ENCODE results near the gene PNCK. TPM values are rescaled to one million over a fixed set of nuclear protein-coding genes. Genes with fewer than 3 reads are reported as not detected.
A peak's percentile ranks its signal among the peaks of the same experiment; 100 is the strongest.

PNCK gene
- polyA plus RNA-seq, 3 donors, result not detected

- Mint-ChIP-seq H3K4me1 (peaks cover 12% of the 10 kb centered on the region), H3K27me3 (ENCODE audit: low read depth in 3 of 3) (peaks cover 33 to 78% (median 49%) of the 10 kb centered on the region in 3 donors), H3K27ac (no peak overlapping the region), H3K36me3 (peaks cover 2 to 3% of the 10 kb centered on the region in 2 donors), H3K4me3 (no peak overlapping the region), H3K9me3 (peaks cover 0 to 16% (median 9%) of the 10 kb centered on the region in 7 donors)
- H3K9me3 ChIP-seq (replicated peaks in 1 of 2; ENCODE audit: control insufficient read depth in 1 of 2, insufficient read depth in 1 of 2, low read length in 2 of 2), result peaks cover 3 to 10% of the 10 kb centered on the region in 2 donors
- no peak for TF ChIP-seq CTCF (IDR thresholded peaks at IDR 0.05)
- H4K20me1 ChIP-seq (ENCODE audit: insufficient read depth, low read length), result no peaks in the 10 kb centered on the region
- H2AFZ ChIP-seq (ENCODE audit: insufficient read depth, low read depth, low read length, poor library complexity, severe bottlenecking), result no peak overlapping the region
- no peaks in the 10 kb centered on the region for H3K79me2 ChIP-seq (ENCODE audit: insufficient read depth, low read length)
- no peak overlapping the region for H3K4me3 ChIP-seq (replicated peaks in 1 of 3; ENCODE audit: low read depth in 2 of 3, low read length in 3 of 3)
- H3K27me3 ChIP-seq (ENCODE audit: control insufficient read depth in 2 of 2, insufficient read depth in 2 of 2, low read length in 2 of 2), result peaks cover 4 to 51% of the 10 kb centered on the region in 2 donors
- no peaks in the 10 kb centered on the region for H3K36me3 ChIP-seq (replicated peaks in 1 of 2; ENCODE audit: control insufficient read depth in 1 of 2, insufficient read depth in 2 of 2, low read length in 2 of 2)
- H3K4me2 ChIP-seq (replicated peaks; ENCODE audit: extremely low read depth, low read length, poor library complexity, severe bottlenecking), result no peak overlapping the region
- intact Hi-C loops (cut with micrococcal nuclease), result no loop called here
- no peak overlapping the region for H3K9ac ChIP-seq (ENCODE audit: insufficient read depth, low read length, poor library complexity, severe bottlenecking)
- WGBS (ENCODE audit: insufficient coverage), result under 1% methylated on average over 64 of the region's 69 CpGs
- H3K4me1 ChIP-seq (ENCODE audit: control insufficient read depth in 1 of 2, insufficient read depth in 2 of 2, low read length in 2 of 2), result no peaks in the 10 kb centered on the region
- DNase-seq, result no peak
- H3K27ac ChIP-seq (ENCODE audit: low read depth in 1 of 2, low read length in 2 of 2), result no peak overlapping the region
Measured at GRCh38 chrX:153688071-153688470, 14.5 kb upstream of the PNCK start.

- Histone ChIP-seq H3K36me3 (replicated peaks in 1 of 2; ENCODE audit: control insufficient read depth in 1 of 2, insufficient read depth in 2 of 2, low read length in 2 of 2) (no peaks in the 10 kb centered on the region), H2AFZ (ENCODE audit: insufficient read depth, low read depth, low read length, poor library complexity, severe bottlenecking) (no peak within 1 kb of the TSS), H3K9ac (ENCODE audit: insufficient read depth, low read length, poor library complexity, severe bottlenecking) (no peak within 1 kb of the TSS), H3K4me2 (replicated peaks; ENCODE audit: extremely low read depth, low read length, poor library complexity, severe bottlenecking) (peak within 1 kb of the TSS; percentile 41), H3K27ac (ENCODE audit: low read depth in 1 of 2, low read length in 2 of 2) (no peak within 1 kb of the TSS), H4K20me1 (ENCODE audit: insufficient read depth, low read length) (no peaks in the 10 kb centered on the region), H3K27me3 (ENCODE audit: control insufficient read depth in 2 of 2, insufficient read depth in 2 of 2, low read length in 2 of 2) (peaks cover 4 to 51% of the 10 kb centered on the region in 2 donors), H3K79me2 (ENCODE audit: insufficient read depth, low read length) (no peaks in the 10 kb centered on the region), H3K4me1 (ENCODE audit: control insufficient read depth in 1 of 2, insufficient read depth in 2 of 2, low read length in 2 of 2) (no peaks in the 10 kb centered on the region), H3K9me3 (replicated peaks in 1 of 2; ENCODE audit: control insufficient read depth in 1 of 2, insufficient read depth in 1 of 2, low read length in 2 of 2) (peaks cover 3 to 10% of the 10 kb centered on the region in 2 donors), H3K4me3 (replicated peaks in 1 of 3; ENCODE audit: low read depth in 2 of 3, low read length in 3 of 3) (peak within 1 kb of the TSS in 2 of 3 experiments; percentile 9 to 40)
- peak; percentile 18 to 46 (median 20) for DNase-seq
- H3K4me3 Mint-ChIP-seq, result peak within 1 kb of the TSS; percentile 72
- TF ChIP-seq CTCF (IDR thresholded peaks at IDR 0.05), result peak; percentile 17
- peaks cover 2 to 3% of the 10 kb centered on the region in 2 donors for H3K36me3 Mint-ChIP-seq
- intact Hi-C loops (cut with micrococcal nuclease), result no loop called here
- WGBS (ENCODE audit: insufficient coverage), result 0% methylated on average over 18 of the region's 66 CpGs
- peak within 1 kb of the TSS in 1 of 7 donors; percentile 70 for H3K27ac Mint-ChIP-seq
- peaks cover 0 to 17% (median 9%) of the 10 kb centered on the region in 7 donors for H3K9me3 Mint-ChIP-seq
- peaks cover 33 to 73% (median 49%) of the 10 kb centered on the region in 3 donors for H3K27me3 Mint-ChIP-seq (ENCODE audit: low read depth in 3 of 3)
- peaks cover 12% of the 10 kb centered on the region for H3K4me1 Mint-ChIP-seq
Measured at GRCh38 chrX:153687121-153688039, 13.8 kb upstream of the PNCK start, which contains the start of gene SLC6A8. TSS of gene SLC6A8 (plus strand) at chrX:153687926. CDS start at chrX:153688575, 649 bp downstream.
